PC-9 (cell line): Measurements from ENCODE around the gene TMUB2. TPM values are rescaled to one million over a fixed set of nuclear protein-coding genes. Genes with fewer than 3 reads are reported as not detected.
"Not testable (repeated sequence)": the region's sequence is repeated elsewhere in the genome, so short reads cannot be mapped to it uniquely, and the experiment has no call there.

Experiments
- BruUV-seq: library from RNA; stranded (reverse); fragments of 400-500 nt; replicated peaks from 2 replicates; lab custom pipeline; 2021; lab: Mats Ljungman, UMichigan
- CTCF ChIA-PET: fragments of 300-600 bp; sonication (Branson Sonifier 250); formaldehyde crosslinking; loops from one replicate; lab custom pipeline; 2022; ENCODE audit warnings: antibody characterized with exemption; lab: Charles Lee
- POLR2A ChIA-PET: fragments of 300-600 bp; sonication (Branson Sonifier 250); formaldehyde crosslinking; loops from one replicate; lab custom pipeline; 2022; ENCODE audit warnings: antibody characterized with exemption; ENCODE audit not compliant: unreplicated experiment; lab: Charles Lee
- DNase-seq, 2 experiments: peaks; one replicate each; pipeline versions ENCODE4 v3.0.0 to v3.0.0-alpha.2; 2015 to 2022; ENCODE audit warnings: mixed read lengths in 1 of 2
- H2AFZ ChIP-seq: fragments of 200-600 bp; sonication (generic); 2 replicates; pipeline ENCODE4 v1.8.1; 2017; ENCODE audit warnings: antibody characterized with exemption
- H3F3A ChIP-seq: fragments of 200-600 bp; sonication (generic); 2 replicates; pipeline ENCODE4 v1.8.1; 2017; ENCODE audit warnings: antibody characterized with exemption, mild to moderate bottlenecking, low read depth; ENCODE audit not compliant: insufficient read depth
- H3K27ac ChIP-seq: fragments of 200-600 bp; sonication (generic); 2 replicates; pipeline ENCODE4 v1.6.1; 2016; ENCODE audit warnings: mixed run types
- H3K27me3 ChIP-seq: fragments of 200-600 bp; sonication (generic); 2 replicates; pipeline ENCODE4 v1.6.1; 2016; ENCODE audit warnings: low read depth, mixed run types; ENCODE audit not compliant: insufficient read depth
- H3K36me3 ChIP-seq: fragments of 200-600 bp; sonication (generic); 2 replicates; pipeline ENCODE4 v1.6.1; 2016; ENCODE audit warnings: low read depth, mixed run types
- H3K4me1 ChIP-seq: fragments of 200-600 bp; sonication (generic); replicated peaks from 2 replicates; pipeline ENCODE4 v1.6.1; 2016; ENCODE audit warnings: mixed run types; ENCODE audit not compliant: insufficient read depth
- H3K4me2 ChIP-seq: fragments of 200-600 bp; sonication (generic); 2 replicates; pipeline ENCODE4 v1.6.1; 2017; ENCODE audit warnings: mixed run types
- H3K4me3 ChIP-seq: fragments of 200-600 bp; sonication (generic); 2 replicates; pipeline ENCODE4 v1.6.1; 2016; ENCODE audit warnings: mixed run types
- H3K79me2 ChIP-seq: fragments of 200-600 bp; sonication (generic); 2 replicates; pipeline ENCODE4 v1.6.1; 2017; ENCODE audit warnings: low read depth, mixed run types
- H3K9me2 ChIP-seq: fragments of 200-600 bp; sonication (generic); 2 replicates; pipeline ENCODE4 v1.8.1; 2017; ENCODE audit warnings: mild to moderate bottlenecking; ENCODE audit not compliant: insufficient read depth
- H3K9me3 ChIP-seq: fragments of 200-600 bp; sonication (generic); 2 replicates; pipeline ENCODE4 v1.8.1; 2016; ENCODE audit warnings: low read depth; ENCODE audit not compliant: insufficient read depth
- H4K20me1 ChIP-seq: fragments of 200-600 bp; sonication (generic); 2 replicates; pipeline ENCODE4 v1.8.1; 2017; ENCODE audit not compliant: insufficient read depth
- CTCF ChIP-seq: fragments of 200-600 bp; sonication (generic); conservative IDR thresholded peaks from 2 replicates; pipeline ENCODE4 v1.6.1; 2017; ENCODE audit warnings: mixed run types, antibody characterized with exemption, mild to moderate bottlenecking, moderate library complexity
- EZH2 ChIP-seq: fragments of 200-600 bp; sonication (generic); IDR thresholded peaks from 2 replicates; pipeline ENCODE4 v1.8.0; 2017; ENCODE audit warnings: antibody characterized with exemption, low read depth
- intact Hi-C: fragments of 100-400 bp; cut with micrococcal nuclease; formaldehyde crosslinking; loops from one replicate; pipeline ENCODE4 v1.10.0; 2022; ENCODE audit not compliant: unreplicated experiment
- total RNA-seq: library from RNA; stranded (reverse); gene quantifications from 2 replicates; pipeline ENCODE4 v1.2.3, GENCODE V29; 2021

The TMUB2 gene
- total RNA-seq, 1 experiment from 2014 or later: 45.5 TPM

GRCh38 chr17:44233582-44233981 lies 46.8 kb downstream of the TMUB2 start:
- ChIA-PET CTCF (no interaction called here), POLR2A (no interaction called here)
- Histone ChIP-seq H2AFZ (no peak overlapping the region), H3K4me3 (no peak overlapping the region), H3K36me3 (no peaks in the 10 kb centered on the region), H3K4me2 (no peak overlapping the region), H3K27ac (no peak overlapping the region), H4K20me1 (no peaks in the 10 kb centered on the region), H3K27me3 (no peaks in the 10 kb centered on the region), H3F3A (peaks cover 24% of the 10 kb centered on the region), H3K79me2 (no peaks in the 10 kb centered on the region), H3K4me1 (peaks cover 22% of the 10 kb centered on the region), H3K9me3 (no peaks in the 10 kb centered on the region), H3K9me2 (no peaks in the 10 kb centered on the region)
- intact Hi-C loops: no loop called here
- no TSS peak for BruUV-seq
- TF ChIP-seq CTCF: no peak
- no peak for DNase-seq

GRCh38 chr17:44235583-44235936 lies 48.8 kb downstream of the TMUB2 start:
- peak; percentile 39 to 84 for DNase-seq

GRCh38 chr17:44236444-44236991 lies 49.7 kb downstream of the TMUB2 start:
- Histone ChIP-seq H3K4me3 (no peak overlapping the region), H3K4me2 (no peak overlapping the region), H3F3A (peaks cover 24% of the 10 kb centered on the region), H4K20me1 (no peaks in the 10 kb centered on the region), H3K27ac (no peak overlapping the region), H3K79me2 (no peaks in the 10 kb centered on the region), H3K36me3 (no peaks in the 10 kb centered on the region), H3K27me3 (no peaks in the 10 kb centered on the region), H3K9me2 (no peaks in the 10 kb centered on the region), H2AFZ (no peak overlapping the region), H3K9me3 (no peaks in the 10 kb centered on the region), H3K4me1 (peaks cover 22% of the 10 kb centered on the region)
- TF ChIP-seq CTCF: no peak
- TF ChIP-seq EZH2: no peak
- POLR2A ChIA-PET: no interaction called here
- DNase-seq: no peak
- CTCF ChIA-PET: no interaction called here
- intact Hi-C loops: no loop called here
- no TSS peak for BruUV-seq

More at GRCh38 chr17:44235583-44235936, 48.8 kb downstream of the TMUB2 start:
- no TSS peak for BruUV-seq
- TF ChIP-seq EZH2 (no peak), CTCF (no peak)
- peaks cover 24% of the 10 kb centered on the region for H3F3A ChIP-seq
- peak overlapping the region; percentile 65; the same call in 1 of the 2 replicates for H3K27ac ChIP-seq
- no peaks in the 10 kb centered on the region for H3K9me3 ChIP-seq
- H3K79me2 ChIP-seq: no peaks in the 10 kb centered on the region
- ChIA-PET CTCF (no interaction called here), POLR2A (no interaction called here)
- intact Hi-C loops: no loop called here
- H3K9me2 ChIP-seq: no peaks in the 10 kb centered on the region
- H3K4me3 ChIP-seq: no peak overlapping the region; the same call in 1 of the 2 replicates
- no peaks in the 10 kb centered on the region for H4K20me1 ChIP-seq
- H3K4me1 ChIP-seq: peaks cover 22% of the 10 kb centered on the region
- no peaks in the 10 kb centered on the region for H3K27me3 ChIP-seq
- no peaks in the 10 kb centered on the region for H3K36me3 ChIP-seq
- H2AFZ ChIP-seq: no peak overlapping the region
- peak overlapping the region; percentile 60 for H3K4me2 ChIP-seq

- H3K4me2 ChIP-seq, H3K27me3 ChIP-seq, H3K27ac ChIP-seq, H3K36me3 ChIP-seq, intact Hi-C loops, H3K4me3 ChIP-seq, H3K9me2 ChIP-seq, H3K9me3 ChIP-seq, BruUV-seq, H2AFZ ChIP-seq, POLR2A ChIA-PET, H4K20me1 ChIP-seq, H3K79me2 ChIP-seq, CTCF ChIA-PET, DNase-seq: not testable (repeated sequence)
- Histone ChIP-seq H3K4me1 (peaks cover 22% of the 10 kb centered on the region), H3F3A (peaks cover 24% of the 10 kb centered on the region)
Observed at GRCh38 chr17:44237886-44238285, 51.1 kb downstream of the TMUB2 start.
